ENCODE measurements around the gene LDLRAD4.

LDLRAD4 gene

GRCh38 chr18:13527256-13527655, 308.7 kb downstream of the LDLRAD4 start:
- DNase-seq = no peak

DNA sequence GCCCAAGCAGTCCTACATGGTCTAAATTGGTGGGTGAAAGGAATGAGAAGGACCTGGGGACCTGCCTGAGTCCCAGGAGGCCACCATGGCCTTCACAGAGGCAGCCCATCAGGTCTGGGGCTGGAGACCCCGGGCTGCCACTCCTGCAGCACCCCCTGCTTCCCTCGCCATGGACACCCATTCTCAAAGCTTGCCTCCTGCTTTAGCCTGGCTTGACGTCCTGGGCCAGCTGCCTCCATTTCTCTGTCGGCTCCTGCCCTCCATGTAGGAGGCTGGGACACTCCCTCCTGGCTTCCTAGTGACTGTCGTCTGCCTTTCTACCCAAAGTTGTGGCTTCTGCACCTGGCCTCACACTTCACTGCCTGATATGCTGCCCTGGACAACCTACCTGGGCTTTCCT, 309.2 kb downstream of the LDLRAD4 start:
- DNase-seq = no peak

DNA sequence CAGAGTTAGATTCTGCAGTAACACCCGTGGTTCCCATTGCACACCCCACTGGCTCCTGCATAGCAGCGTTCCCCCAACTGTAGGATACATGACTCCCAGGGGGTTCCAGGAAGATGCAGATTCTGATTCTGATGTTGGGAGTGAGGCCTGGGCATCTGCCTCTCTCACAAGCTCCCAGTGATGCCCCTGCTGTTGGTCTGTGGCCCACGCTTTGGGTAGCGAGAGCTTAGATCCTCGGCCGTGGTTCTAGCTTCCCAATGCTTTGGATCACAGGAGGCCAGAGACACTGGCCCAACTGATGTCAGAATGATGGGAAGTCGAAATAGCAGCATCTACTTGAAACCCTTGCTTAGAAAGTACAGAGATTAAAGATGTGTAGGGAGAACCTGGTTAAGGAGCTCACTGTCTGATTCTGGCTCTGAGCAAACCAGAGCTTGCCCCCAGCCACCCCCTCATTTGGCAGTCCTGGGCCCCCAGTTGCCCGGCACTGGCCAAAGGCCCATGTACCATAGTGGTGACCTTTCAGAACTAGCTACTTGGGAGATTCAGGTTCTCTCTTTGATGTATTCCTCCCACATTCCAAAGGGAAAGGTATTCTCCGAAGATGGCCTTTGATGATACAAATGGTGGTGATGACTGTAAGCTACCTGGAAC, 310.3 kb downstream of the LDLRAD4 start:
- DNase-seq = no peak

GRCh38 chr18:13530033-13530878, 311.7 kb downstream of the LDLRAD4 start:
- DNase-seq = no peak

- DNase-seq = peak; percentile 9
Observed at GRCh38 chr18:13530879-13531387, 312.4 kb downstream of the LDLRAD4 start.

GRCh38 chr18:13531681-13532325, 313.2 kb downstream of the LDLRAD4 start:
- no peak for DNase-seq

- no peak for DNase-seq
Observed at GRCh38 chr18:13532406-13533075, 314.0 kb downstream of the LDLRAD4 start.

DNA sequence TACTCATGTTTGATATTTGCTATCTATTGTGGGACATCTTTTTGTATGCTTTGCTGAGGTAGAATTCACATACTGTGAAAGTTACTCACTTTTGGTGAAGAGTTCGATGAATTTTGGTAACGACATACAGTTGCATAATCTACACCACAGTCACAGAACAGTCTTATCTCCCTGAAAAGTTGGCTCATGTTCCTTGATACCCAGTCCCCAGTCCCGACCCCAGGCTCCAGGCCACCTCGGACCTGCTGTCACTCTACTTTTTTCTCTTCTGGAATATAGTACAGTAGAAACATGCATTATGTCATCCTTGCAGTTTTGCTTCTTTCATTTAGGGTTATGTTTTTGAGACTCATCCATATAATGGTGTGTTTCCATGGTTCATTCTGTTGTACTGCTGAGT, 316.1 kb downstream of the LDLRAD4 start:
- no peak for DNase-seq

DNA sequence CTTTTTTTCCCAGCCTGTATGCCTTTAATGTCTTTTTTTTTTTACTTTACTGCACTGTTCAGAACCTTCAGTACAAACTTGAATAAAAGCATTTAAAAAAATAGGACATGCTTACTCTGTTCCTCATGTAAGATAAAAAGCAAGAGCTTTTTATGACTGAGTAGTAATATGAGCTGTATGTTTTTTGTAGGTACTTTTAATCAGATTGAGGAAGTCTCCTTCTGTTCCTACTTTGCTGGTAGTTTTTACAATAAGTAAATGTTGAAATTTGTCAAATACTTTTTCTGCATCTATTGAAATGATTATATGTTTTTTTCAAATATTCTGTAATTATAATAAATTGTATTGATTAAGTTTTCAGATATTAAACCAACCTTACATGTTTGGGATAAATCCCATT, 318.0 kb downstream of the LDLRAD4 start:
- no peak for DNase-seq

DNA sequence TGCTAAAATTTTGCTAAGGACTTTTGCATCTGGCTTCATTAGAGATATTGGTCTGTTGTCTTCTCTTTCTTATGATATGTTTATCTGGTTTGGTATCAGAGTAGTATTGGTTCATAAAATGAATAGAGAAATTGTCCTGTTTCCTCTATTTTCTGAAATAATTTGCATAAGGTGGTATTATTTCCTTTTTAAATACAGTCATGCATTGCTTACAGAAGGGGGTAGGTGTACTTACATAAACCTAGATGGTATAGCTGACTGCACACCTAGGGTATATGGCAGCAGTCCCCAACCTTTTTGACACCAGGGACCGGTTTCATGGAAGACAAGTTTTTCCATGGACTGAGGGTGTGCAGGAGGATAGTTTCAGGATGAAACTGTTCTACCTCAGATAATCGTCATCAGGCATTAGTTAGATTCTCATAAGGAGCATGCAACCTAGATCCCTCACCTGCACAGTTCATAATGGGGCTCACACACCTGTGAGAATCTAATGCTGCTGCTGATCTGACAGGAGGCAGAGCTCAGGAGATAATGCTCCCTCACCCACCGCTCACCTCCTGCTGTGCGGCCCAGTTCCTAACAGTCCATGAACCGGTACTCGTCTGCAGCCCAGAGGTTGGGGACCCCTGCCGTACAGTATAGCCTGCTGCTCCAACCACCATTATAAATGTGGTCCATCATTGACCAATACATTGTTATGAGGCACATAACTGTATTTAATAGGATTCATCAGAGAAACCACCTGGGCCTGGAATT, 318.6 kb downstream of the LDLRAD4 start:
- no peak for DNase-seq

DNA sequence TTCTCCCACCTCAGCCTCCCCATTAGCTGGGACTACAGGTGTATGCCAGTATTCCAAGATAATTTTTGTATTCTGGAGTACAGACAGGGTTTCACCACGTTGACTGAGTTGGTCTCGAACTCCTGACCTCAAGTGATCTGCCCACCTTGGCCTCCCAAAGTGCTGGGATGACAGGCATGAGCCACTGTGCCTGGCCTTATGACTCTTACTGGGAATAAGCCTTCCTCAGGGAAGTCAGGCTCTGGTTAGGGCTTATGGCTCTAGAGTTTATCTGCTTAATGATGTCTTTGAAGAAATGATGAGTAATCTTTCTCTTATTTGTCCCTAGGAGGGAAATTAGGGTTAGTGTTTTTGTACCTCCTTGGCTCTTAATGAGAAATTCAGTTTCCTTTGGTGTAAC, 320.1 kb downstream of the LDLRAD4 start:
- no peak for DNase-seq

DNA sequence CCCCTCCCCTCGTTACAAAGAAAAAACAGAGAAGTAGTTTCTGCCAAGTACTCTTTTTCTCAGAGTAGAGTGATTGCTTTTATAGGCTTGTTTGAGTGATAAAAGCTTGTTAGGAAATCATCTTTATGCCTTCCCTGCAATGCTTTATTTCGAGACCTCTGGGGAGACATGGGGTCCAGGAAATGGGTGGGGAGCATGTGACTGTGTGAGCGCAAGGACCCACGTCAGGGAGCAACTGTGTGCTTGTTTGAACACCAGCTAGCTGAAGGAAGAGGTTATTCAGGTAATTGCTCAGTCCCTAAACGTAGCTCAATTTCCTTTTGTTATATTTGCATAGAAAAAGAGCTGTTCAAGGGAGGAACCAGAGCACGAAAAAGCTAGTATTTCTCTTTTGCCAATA, 320.5 kb downstream of the LDLRAD4 start:
- DNase-seq = peak; percentile 27

DNA sequence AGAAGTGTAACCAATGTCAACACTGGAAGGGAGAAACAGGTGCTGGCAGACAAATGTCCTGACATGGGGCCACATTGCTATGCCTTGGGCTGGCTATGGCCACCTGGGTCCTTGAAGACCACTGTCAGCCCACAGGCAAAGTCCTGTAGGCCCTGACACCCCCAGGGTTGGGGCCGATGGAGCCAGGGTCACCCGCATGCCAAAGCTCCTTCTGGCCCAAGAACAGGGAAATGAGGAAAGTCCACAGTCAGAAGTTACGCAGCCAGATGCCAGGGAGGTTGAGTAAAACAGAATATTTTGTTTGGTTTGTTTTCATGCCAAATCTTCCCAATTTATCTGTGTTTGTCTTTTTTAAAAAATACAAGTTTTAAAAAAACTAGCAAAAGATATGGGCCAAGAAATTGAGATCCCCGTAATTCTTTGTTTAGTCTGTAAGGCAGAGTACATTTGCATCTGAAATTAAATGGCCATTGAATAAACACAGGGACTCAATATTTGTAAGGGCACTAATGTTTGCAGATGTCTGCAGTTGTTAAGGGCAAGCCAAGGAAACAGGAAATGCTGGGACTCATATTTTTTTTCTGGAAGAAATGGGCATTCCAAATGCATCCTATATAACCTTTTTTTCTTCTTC, 321.4 kb downstream of the LDLRAD4 start:
- no peak for DNase-seq

GRCh38 chr18:13540477-13541182, 322.1 kb downstream of the LDLRAD4 start:
- DNase-seq = peak; percentile 17

DNA sequence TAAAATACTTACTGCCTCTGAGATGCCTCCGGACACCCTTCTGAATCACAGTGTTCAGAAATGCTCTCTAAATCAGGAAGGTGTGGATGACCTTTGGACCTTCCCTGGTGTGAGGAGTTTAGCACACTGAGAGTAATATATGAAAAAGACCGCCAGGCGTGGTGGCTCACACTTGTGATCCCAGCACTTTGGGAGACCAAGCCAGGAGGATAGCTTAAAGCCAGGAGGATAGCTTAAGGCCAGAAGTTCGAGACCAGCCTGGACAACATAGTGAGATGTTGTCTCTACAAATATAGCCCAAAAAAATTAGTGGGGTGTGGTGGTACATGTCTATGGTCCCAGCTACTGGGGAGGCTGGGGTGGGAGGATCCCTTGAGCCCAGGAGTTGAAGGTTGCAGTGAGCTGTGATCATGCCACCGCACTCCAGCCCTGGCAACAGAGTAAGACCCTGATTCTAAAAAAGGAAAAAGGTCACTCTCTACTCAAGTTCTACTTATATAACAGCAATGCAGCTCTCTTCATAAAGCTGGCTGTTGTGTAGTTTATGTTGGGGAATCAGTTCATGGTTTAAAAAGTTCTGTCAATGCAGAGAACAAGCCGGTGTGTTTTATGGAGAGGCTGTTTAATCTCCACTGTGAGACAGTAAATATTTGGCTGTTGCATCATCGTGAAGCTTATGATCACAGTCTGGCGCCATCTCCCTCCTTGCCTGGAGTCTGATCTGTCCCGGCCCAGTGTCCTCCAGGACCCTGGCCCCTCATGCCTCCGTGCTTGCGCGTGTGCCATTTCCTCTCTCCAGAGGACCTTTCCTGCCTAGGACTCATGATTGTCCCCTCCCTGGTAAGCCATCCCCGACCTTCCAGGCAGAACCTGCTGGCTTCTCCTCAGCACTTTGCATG, 323.3 kb downstream of the LDLRAD4 start:
- no peak for DNase-seq

DNA sequence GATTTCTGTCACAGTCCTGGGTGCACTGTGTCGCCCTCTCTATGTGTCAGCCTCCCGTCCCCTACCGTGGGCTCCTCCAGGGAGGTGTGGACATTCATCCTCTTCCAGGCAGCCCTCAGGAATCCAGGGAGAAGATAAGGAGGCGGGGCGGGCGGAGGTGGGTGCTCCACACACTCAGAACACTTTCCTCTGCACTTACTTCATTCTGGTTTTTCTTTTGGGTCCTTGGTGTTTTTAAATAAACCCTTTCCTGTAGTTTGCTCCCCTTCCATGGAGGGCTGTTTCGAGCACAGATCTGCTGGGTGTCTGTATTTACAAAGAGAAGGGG, 323.9 kb downstream of the LDLRAD4 start:
- no peak for DNase-seq

GRCh38 chr18:13543144-13543543, 324.6 kb downstream of the LDLRAD4 start:
- DNase-seq = no peak

DNA sequence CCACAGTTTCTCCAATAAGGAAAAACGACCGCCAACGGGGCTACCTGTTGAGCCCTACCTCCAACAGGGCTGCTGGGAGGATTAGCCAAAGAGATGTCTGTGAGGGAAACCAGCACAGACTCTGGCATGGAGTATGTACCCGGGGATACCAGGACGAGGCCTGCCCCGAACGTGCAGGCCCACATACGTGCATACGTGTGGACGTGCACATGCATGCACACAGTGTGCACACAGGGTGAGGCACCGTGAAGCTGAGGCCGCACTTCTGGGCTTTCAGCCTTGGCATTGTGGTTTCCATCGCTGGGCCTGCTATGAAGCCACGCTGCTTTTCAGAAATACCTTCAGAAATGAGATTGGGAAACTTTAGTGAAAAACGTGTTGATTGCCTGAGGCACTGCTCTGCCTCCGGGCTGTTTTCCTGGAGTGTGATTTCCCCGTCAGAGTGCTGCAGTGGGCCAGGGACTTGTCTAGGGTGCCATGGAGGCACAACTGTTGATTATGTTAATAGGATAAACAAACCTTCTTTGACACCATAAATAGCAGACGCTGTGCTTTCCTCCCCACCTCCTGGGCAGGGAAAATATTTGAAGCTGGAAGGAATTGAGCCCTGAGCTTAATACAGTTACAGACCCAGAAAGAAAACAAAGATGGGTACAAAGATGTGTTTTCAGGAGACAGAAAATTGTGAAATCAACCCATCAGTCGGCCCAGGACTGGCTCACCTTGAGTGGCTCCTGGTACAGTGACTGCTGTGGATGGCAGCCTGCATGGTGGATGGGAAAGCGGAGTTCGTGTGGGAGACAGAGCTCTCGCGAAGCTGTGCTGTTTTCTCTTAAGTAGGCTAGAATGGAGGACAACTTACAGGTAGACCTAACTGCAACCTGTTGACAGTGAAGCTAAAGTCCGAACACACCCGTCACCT, 325.5 kb downstream of the LDLRAD4 start:
- no peak for DNase-seq

DNA sequence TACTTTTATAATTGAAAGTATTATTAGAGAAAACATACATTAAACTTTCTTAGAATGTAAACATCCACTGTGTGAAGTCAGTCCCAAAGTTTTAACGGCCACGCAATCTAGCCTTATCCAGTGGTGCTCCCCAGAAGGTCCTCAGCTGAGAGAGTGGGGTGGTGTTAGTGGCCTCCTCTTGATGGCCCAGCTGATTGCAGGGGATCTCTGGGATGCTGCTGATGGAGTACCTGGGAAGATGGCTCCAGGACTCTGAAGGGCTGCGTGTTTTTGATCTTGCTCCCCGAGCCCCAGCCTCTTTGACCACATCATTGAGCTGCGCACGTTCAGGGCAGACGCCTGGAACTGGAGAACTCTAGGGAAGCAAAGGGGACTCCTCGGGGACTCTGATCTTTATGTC, 326.4 kb downstream of the LDLRAD4 start:
- no peak for DNase-seq
